A549 (cell line): ENCODE results near the gene CCDC171. TPM values are rescaled to one million over a fixed set of nuclear protein-coding genes. Genes with fewer than 3 reads are reported as not detected.

Experiments used
- ATAC-seq, 2 experiments: fragments of 200-7000 bp in 1 of 2; fragments of >200 bp in 1 of 2; cut with Nextera tagmentation in 1 of 2; cut with Tn5 transposase in 1 of 2; 3 replicates each; pipeline versions ENCODE4 v1.8.0 to v1.9.1; 2018 to 2020; ENCODE audit warnings: mild to moderate bottlenecking in 1 of 2, moderate library complexity in 1 of 2
- CTCF ChIA-PET: fragments of 300-600 bp; sonication (Branson Sonifier 250); formaldehyde crosslinking; extraction: SDS; loops from one replicate; lab custom pipeline; 2021; ENCODE audit warnings: antibody characterized with exemption, inconsistent platforms; lab: Yijun Ruan, JAX
- POLR2A ChIA-PET: fragments of 350-600 bp; formaldehyde crosslinking; extraction: SDS; loops from one replicate; lab custom pipeline; 2021; ENCODE audit warnings: antibody characterized with exemption, inconsistent platforms; lab: Yijun Ruan, JAX
- DNase-seq, 2 experiments: peaks; one replicate each; pipeline versions ENCODE4 v3.0.0 to v3.0.0-alpha.2; 2011 to 2016; ENCODE audit warnings: low read depth in 1 of 2, low spot score in 1 of 2
- FAIRE-seq: peaks from 2 replicates; lab custom pipeline; 2011; peaks lifted over from hg19 to GRCh38; lab: Jason Lieb, UNC
- H3K27ac ChIP-seq, 2 experiments: fragments of >200 bp; sonication (Bioruptor Twin); formaldehyde crosslinking; 3 replicates each; pipeline ENCODE4 v1.5.1; 2016 to 2017
- H3K4me1 ChIP-seq: fragments of >200 bp; sonication (Bioruptor Twin); formaldehyde crosslinking; 3 replicates; pipeline ENCODE4 v1.6.1; 2016
- H3K4me2 ChIP-seq: fragments of >200 bp; sonication (Bioruptor Twin); formaldehyde crosslinking; 3 replicates; pipeline ENCODE4 v1.6.1; 2016
- H3K4me3 ChIP-seq: fragments of >200 bp; sonication (Bioruptor Twin); formaldehyde crosslinking; 3 replicates; pipeline ENCODE4 v1.5.1; 2016
- H3K9me3 ChIP-seq: fragments of >200 bp; sonication (Bioruptor Twin); formaldehyde crosslinking; 3 replicates; pipeline ENCODE4 v1.6.1; 2016
- BCL3 ChIP-seq: fragments of >200 bp; sonication (Bioruptor Twin); formaldehyde crosslinking; IDR thresholded peaks from 3 replicates; pipeline ENCODE4 v1.6.1; 2016
- BHLHE40 ChIP-seq: IDR thresholded peaks from 2 replicates; pipeline ENCODE4 v1.6.1; 2012; ENCODE audit warnings: low read depth, low read length, inconsistent platforms
- CEBPB ChIP-seq, 2 experiments: fragments of >200 bp in 1 of 2; sonication (Bioruptor Twin) in 1 of 2; formaldehyde crosslinking in 1 of 2; IDR thresholded peaks; 2 replicates each; pipeline ENCODE4 v1.6.1; 2012 to 2016
- E2F6 ChIP-seq: IDR thresholded peaks from 2 replicates; pipeline ENCODE4 v1.6.1; 2012; ENCODE audit warnings: low read depth, borderline replicate concordance
- EHF ChIP-seq: fragments of 250-450 bp; sonication (Bioruptor Pico); IDR thresholded peaks from 2 replicates; pipeline ENCODE4 v1.5.0; 2020; ENCODE audit warnings: mild to moderate bottlenecking
- GATA3 ChIP-seq: IDR thresholded peaks from 2 replicates; pipeline ENCODE4 v1.6.1; 2012; ENCODE audit warnings: borderline replicate concordance
- HOXB13 ChIP-seq: fragments of 250-450 bp; sonication (Bioruptor Pico); IDR thresholded peaks from 2 replicates; pipeline ENCODE4 v1.5.0; 2020; ENCODE audit warnings: low read depth, mild to moderate bottlenecking, moderate library complexity
- HOXB5 ChIP-seq: fragments of 250-450 bp; sonication (Bioruptor Pico); IDR thresholded peaks from 2 replicates; pipeline ENCODE4 v1.5.0; 2020; ENCODE audit warnings: mild to moderate bottlenecking, moderate library complexity
- JUNB ChIP-seq: fragments of >200 bp; sonication (Bioruptor Twin); formaldehyde crosslinking; IDR thresholded peaks from 2 replicates; pipeline ENCODE4 v1.6.1; 2016
- NR3C1 ChIP-seq: fragments of >200 bp; sonication (Bioruptor Twin); formaldehyde crosslinking; IDR thresholded peaks from 3 replicates; pipeline ENCODE4 v1.6.1; 2017
- PHF8 ChIP-seq: fragments of 200-600 bp; sonication (generic); IDR thresholded peaks from 2 replicates; pipeline ENCODE4 v1.6.1; 2016; ENCODE audit warnings: low read depth, mild to moderate bottlenecking, antibody characterized with exemption, moderate library complexity, borderline replicate concordance
- POLR2AphosphoS2 ChIP-seq: conservative IDR thresholded peaks from 2 replicates; pipeline ENCODE4 v1.6.1; 2012; ENCODE audit warnings: low read length, improper control_type of control experiment, inconsistent platforms
- RARB ChIP-seq: fragments of 250-450 bp; sonication (Bioruptor Pico); IDR thresholded peaks from 2 replicates; pipeline ENCODE4 v1.8.0; 2021; ENCODE audit warnings: mild to moderate bottlenecking, moderate library complexity
- RNF2 ChIP-seq: fragments of 200-600 bp; sonication (generic); IDR thresholded peaks from 2 replicates; pipeline ENCODE4 v1.6.1; 2016; ENCODE audit warnings: low read depth, mild to moderate bottlenecking, antibody characterized with exemption, moderate library complexity, borderline replicate concordance
- SREBF2 ChIP-seq: fragments of 450-650 bp; IDR thresholded peaks from 2 replicates; pipeline ENCODE4 v1.6.1; 2014; ENCODE audit warnings: mild to moderate bottlenecking, moderate library complexity
- ZC3H11A ChIP-seq: fragments of 450-650 bp; IDR thresholded peaks from 2 replicates; pipeline ENCODE4 v1.6.1; 2014; ENCODE audit warnings: antibody characterized with exemption, mild to moderate bottlenecking
- ZSCAN20 ChIP-seq: fragments of 250-450 bp; sonication (Bioruptor Pico); IDR thresholded peaks from 2 replicates; pipeline ENCODE4 v1.8.0; 2022; ENCODE audit warnings: mild to moderate bottlenecking, moderate library complexity
- WGBS: methylation state at CpG from one replicate; pipeline ENCODE4 v1.1.6; 2017; ENCODE audit errors: missing lambda C conversion rate; 5-methylcytosine and 5-hydroxymethylcytosine counted together
- polyA plus RNA-seq, 4 experiments: library from polyadenylated mRNA; depleted of rRNA in 3 of 4; stranded (reverse); fragments of >200 nt; fragmentation: RNase III in 1 of 4; extraction: RNeasy Plus Mini Kit Qiagen cat#74134 plus additional on column Dnase treatment in 1 of 4; gene quantifications; 2 replicates in 3 of 4; 3 replicates in 1 of 4; pipeline ENCODE4 v1.2.3, GENCODE V29; 2011 to 2017
- TF ChIP-seq, protein P1 (sequence below): fragments of 250-450 bp; sonication (Bioruptor Pico); IDR thresholded peaks from 2 replicates; pipeline ENCODE4 v1.5.0; 2020; ENCODE audit warnings: low read depth, mild to moderate bottlenecking, moderate library complexity
- TF ChIP-seq, protein P2 (sequence below): fragments of 200-600 bp; sonication (generic); IDR thresholded peaks from 2 replicates; pipeline ENCODE4 v1.6.1; 2016; ENCODE audit warnings: antibody characterized with exemption, mild to moderate bottlenecking, moderate library complexity

CCDC171 gene
- polyA plus RNA-seq, 2 of the 4 experiments (the other 2 are of a cell fraction): 0.88 to 1.3 TPM

- ChIA-PET POLR2A (no interaction called here), CTCF (no interaction called here)
- FAIRE-seq (no peak), ATAC-seq (no peak), DNase-seq (no peak)
- TF ChIP-seq HOXB13 (CRISPR knock-in tag) (no peak), PHF8 (no peak), ZC3H11A (no peak), NR3C1 (no peak), E2F6 (no peak), RARB (no peak), SREBF2 (no peak), GATA3 (no peak), ZSCAN20 (CRISPR knock-in tag) (no peak), BCL3 (no peak), POLR2AphosphoS2 (no peak), BHLHE40 (no peak), HOXB5 (CRISPR knock-in tag) (no peak), EHF (CRISPR knock-in tag) (no peak)
- TF ChIP-seq, protein P1, sequence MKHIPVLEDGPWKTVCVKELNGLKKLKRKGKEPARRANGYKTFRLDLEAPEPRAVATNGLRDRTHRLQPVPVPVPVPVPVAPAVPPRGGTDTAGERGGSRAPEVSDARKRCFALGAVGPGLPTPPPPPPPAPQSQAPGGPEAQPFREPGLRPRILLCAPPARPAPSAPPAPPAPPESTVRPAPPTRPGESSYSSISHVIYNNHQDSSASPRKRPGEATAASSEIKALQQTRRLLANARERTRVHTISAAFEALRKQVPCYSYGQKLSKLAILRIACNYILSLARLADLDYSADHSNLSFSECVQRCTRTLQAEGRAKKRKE (CRISPR knock-in tag): no peak
- H3K27ac ChIP-seq: no peak overlapping the region
- no peak overlapping the region for H3K4me2 ChIP-seq
- H3K9me3 ChIP-seq: no peaks in the 10 kb centered on the region
- no peak overlapping the region for H3K4me3 ChIP-seq
- 71% methylated on average over 1 of the region's 1 CpG for WGBS
- no peaks in the 10 kb centered on the region for H3K4me1 ChIP-seq
Measured at GRCh38 chr9:15714746-15715145, 161.9 kb downstream of the CCDC171 start.

GRCh38 chr9:15717290-15717967 is 164.6 kb downstream of the CCDC171 start:
- TF ChIP-seq JUNB: no peak
- TF ChIP-seq, protein P2, sequence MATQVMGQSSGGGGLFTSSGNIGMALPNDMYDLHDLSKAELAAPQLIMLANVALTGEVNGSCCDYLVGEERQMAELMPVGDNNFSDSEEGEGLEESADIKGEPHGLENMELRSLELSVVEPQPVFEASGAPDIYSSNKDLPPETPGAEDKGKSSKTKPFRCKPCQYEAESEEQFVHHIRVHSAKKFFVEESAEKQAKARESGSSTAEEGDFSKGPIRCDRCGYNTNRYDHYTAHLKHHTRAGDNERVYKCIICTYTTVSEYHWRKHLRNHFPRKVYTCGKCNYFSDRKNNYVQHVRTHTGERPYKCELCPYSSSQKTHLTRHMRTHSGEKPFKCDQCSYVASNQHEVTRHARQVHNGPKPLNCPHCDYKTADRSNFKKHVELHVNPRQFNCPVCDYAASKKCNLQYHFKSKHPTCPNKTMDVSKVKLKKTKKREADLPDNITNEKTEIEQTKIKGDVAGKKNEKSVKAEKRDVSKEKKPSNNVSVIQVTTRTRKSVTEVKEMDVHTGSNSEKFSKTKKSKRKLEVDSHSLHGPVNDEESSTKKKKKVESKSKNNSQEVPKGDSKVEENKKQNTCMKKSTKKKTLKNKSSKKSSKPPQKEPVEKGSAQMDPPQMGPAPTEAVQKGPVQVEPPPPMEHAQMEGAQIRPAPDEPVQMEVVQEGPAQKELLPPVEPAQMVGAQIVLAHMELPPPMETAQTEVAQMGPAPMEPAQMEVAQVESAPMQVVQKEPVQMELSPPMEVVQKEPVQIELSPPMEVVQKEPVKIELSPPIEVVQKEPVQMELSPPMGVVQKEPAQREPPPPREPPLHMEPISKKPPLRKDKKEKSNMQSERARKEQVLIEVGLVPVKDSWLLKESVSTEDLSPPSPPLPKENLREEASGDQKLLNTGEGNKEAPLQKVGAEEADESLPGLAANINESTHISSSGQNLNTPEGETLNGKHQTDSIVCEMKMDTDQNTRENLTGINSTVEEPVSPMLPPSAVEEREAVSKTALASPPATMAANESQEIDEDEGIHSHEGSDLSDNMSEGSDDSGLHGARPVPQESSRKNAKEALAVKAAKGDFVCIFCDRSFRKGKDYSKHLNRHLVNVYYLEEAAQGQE: no peak
- no peak for TF ChIP-seq CEBPB (IDR thresholded peaks at IDR 0.05)
- no peak for TF ChIP-seq RNF2
- H3K27ac ChIP-seq: no peak overlapping the region
- FAIRE-seq: no peak
- no peak for DNase-seq
- ATAC-seq: no peak
- no peak overlapping the region for H3K4me3 ChIP-seq
- WGBS: 58% methylated on average over 5 of the region's 5 CpGs
- no peak overlapping the region for H3K4me2 ChIP-seq
- ChIA-PET POLR2A (interaction anchor here (0.6 kb wide), 1 partner anchor 45 kb away, joined by 3 read pairs; no protein-coding TSS in a partner anchor), CTCF (no interaction called here)
- H3K9me3 ChIP-seq: no peaks in the 10 kb centered on the region
- no peaks in the 10 kb centered on the region for H3K4me1 ChIP-seq
